ENCODE data around the gene RPL36. TPM values are rescaled to one million over a fixed set of nuclear protein-coding genes. Genes with fewer than 3 reads are reported as not detected.
A peak's percentile ranks its signal among the peaks of the same experiment; 100 is the strongest.

RPL36 gene
- total and polyA plus RNA-seq, 2 of the 8 experiments (the other 6 are each of a cell fraction or from before 2014, with no cell fraction given), result 951 to 1,075 TPM

DNA sequence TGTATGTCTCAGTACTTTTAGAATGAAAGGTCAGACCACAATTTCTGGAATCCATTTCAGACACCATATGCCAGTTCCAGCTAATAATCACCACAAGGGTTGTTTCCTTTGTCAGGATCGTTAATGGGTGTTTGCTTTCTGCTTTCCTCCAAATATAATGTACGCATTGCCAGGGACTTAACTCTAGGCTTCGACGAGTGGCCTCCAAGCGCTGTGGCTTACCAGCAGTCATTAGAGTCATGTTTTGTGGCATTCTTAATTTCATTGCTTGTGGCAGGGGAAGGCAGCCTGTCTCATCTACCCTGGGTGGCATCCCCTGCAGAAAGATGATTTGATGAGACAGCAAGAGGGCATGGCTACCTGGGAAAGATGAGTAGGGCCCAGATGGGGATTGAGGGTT, 44.7 kb upstream of the RPL36 start:
- Histone ChIP-seq H3K9me3 (ENCODE audit: insufficient read depth in 2 of 2, low read depth in 1 of 2, low read length in 1 of 2) (no peaks in the 10 kb centered on the region), H4K91ac (replicated peaks; ENCODE audit: insufficient read length, low read length) (no peak overlapping the region), H2BK5ac (ENCODE audit: low read depth, low read length) (no peak overlapping the region), H3K18ac (ENCODE audit: extremely low read depth, low read length) (no peak overlapping the region), H2BK12ac (ENCODE audit: low read depth, low read length) (no peak overlapping the region), H3K56ac (replicated peaks; ENCODE audit: insufficient read length, low read depth, low read length) (no peak overlapping the region), H4K5ac (ENCODE audit: insufficient read length, low read depth, low read length) (no peak overlapping the region), H3K9ac (replicated peaks in 1 of 4; ENCODE audit: extremely low read depth in 1 of 4, low read depth in 3 of 4, low read length in 3 of 4) (peak overlapping the region in 1 of 4 experiments; percentile 11; a peak in 1 of 7 replicates), H3K27me3 (replicated peaks in 1 of 4; ENCODE audit: control insufficient read depth in 3 of 4, extremely low read depth in 1 of 4, insufficient read depth in 3 of 4, low read length in 3 of 4) (no peaks in the 10 kb centered on the region), H2BK120ac (replicated peaks; ENCODE audit: low read depth, low read length) (no peak overlapping the region), H3K4me2 (ENCODE audit: insufficient read depth in 1 of 2, low read depth in 2 of 2, low read length in 2 of 2) (no peak overlapping the region), H3K23ac (ENCODE audit: insufficient read length) (no peak overlapping the region), H3K79me2 (ENCODE audit: control insufficient read depth in 1 of 2, insufficient read depth in 2 of 2, low read length in 2 of 2) (peaks cover 3 to 59% of the 10 kb centered on the region in 2 experiments; a peak in 3 of 4 replicates), H3K23me2 (ENCODE audit: low read depth, low read length) (no peaks in the 10 kb centered on the region), H3K4me1 (replicated peaks in 1 of 4; ENCODE audit: control insufficient read depth in 3 of 4, insufficient read depth in 4 of 4, low read length in 3 of 4) (no peaks in the 10 kb centered on the region), H3K4ac (replicated peaks; ENCODE audit: insufficient read length, low read depth, low read length) (no peak overlapping the region), H2BK20ac (ENCODE audit: low read length) (no peak overlapping the region), H2AFZ (ENCODE audit: low read length) (no peak overlapping the region), H4K20me1 (replicated peaks in 1 of 2; ENCODE audit: control insufficient read depth in 1 of 2, insufficient read depth in 2 of 2, low read length in 2 of 2) (peaks cover 21 to 25% of the 10 kb centered on the region in 2 experiments), H3K36me3 (ENCODE audit: control insufficient read depth in 2 of 4, insufficient read depth in 4 of 4, low read length in 3 of 4) (peaks cover 23 to 82% (median 69%) of the 10 kb centered on the region in 4 experiments), H2BK15ac (ENCODE audit: low read length) (no peak overlapping the region), H3K14ac (ENCODE audit: insufficient read length) (no peak overlapping the region), H3K27ac (ENCODE audit: low read depth, low read length) (no peak overlapping the region), H3K79me1 (ENCODE audit: low read depth, low read length) (peaks cover 9% of the 10 kb centered on the region), H2AK5ac (ENCODE audit: low read depth, low read length) (no peak overlapping the region), H3K4me3 (ENCODE audit: extremely low read depth in 1 of 4, insufficient read depth in 2 of 4, low read depth in 3 of 4, low read length in 4 of 4) (no peak overlapping the region), H4K8ac (ENCODE audit: extremely low read depth, insufficient read depth, low read length) (no peak overlapping the region)
- no peak for DNase-seq (ENCODE audit: low read depth in 1 of 2, low spot score in 2 of 2)
- no peak for FAIRE-seq
- ChIA-PET CTCF (ENCODE audit: partially characterized antibody) (no interaction called here), POLR2A (ENCODE audit: partially characterized antibody) (interaction anchor here (1.1 to 1.8 kb wide), 2 partner anchors 20 to 21 kb away, joined by 4 read pairs; no protein-coding TSS in a partner anchor)
- 95% methylated on average over 5 of the region's 5 CpGs; no CpG with 5 or more reads in 1 of the 2 experiments for WGBS, 2 experiments (ENCODE audit: extremely low coverage in 1 of 2, insufficient coverage in 1 of 2, insufficient read length in 1 of 2, insufficient replicate concordance in 2 of 2, low coverage in 1 of 2, low lambda C conversion rate in 2 of 2, missing lambda C conversion rate in 1 of 2)
- TF ChIP-seq CBX8 (IDR thresholded peaks at IDR 0.05; ENCODE audit: borderline replicate concordance, low read depth, low read length), result no peak
- no peak for TF ChIP-seq RAD21 (IDR thresholded peaks at IDR 0.05 in 1 of 2, conservative IDR thresholded peaks at IDR 0.05 in 1 of 2; ENCODE audit: low read depth in 2 of 2, low read length in 2 of 2)
- no peak for TF ChIP-seq SP4 (IDR thresholded peaks at IDR 0.05; ENCODE audit: low read length)
- no peak for TF ChIP-seq JUN (IDR thresholded peaks at IDR 0.05; ENCODE audit: low read depth, low read length)
